COLO668 (cell line): Measurements from ENCODE around the gene IGSF22.

ENCODE experiments used
- DNase-seq: peaks from one replicate; lab custom pipeline; 2025; ENCODE audit not compliant: unreplicated experiment; lab: John Stamatoyannopoulos, UW

Gene IGSF22

GRCh38 chr11:18714443-18714780 lies 11.6 kb downstream of the IGSF22 start:
- DNase-seq, result no peak

GRCh38 chr11:18713646-18714442 lies 12.1 kb downstream of the IGSF22 start:
- DNase-seq, result no peak

- no peak for DNase-seq
Measured at GRCh38 chr11:18710545-18710944, 15.4 kb downstream of the IGSF22 start.

GRCh38 chr11:18709414-18709813 lies 16.6 kb downstream of the IGSF22 start:
- no peak for DNase-seq

- no peak for DNase-seq
Measured at GRCh38 chr11:18707811-18708340, 18.1 kb downstream of the IGSF22 start.

- DNase-seq, result peak; percentile 85
Measured at GRCh38 chr11:18706330-18707243, 19.4 kb downstream of the IGSF22 start.

GRCh38 chr11:18705651-18706281 lies 20.2 kb downstream of the IGSF22 start:
- DNase-seq, result peak; percentile 75

GRCh38 chr11:18704698-18705097 lies 21.3 kb downstream of the IGSF22 start:
- no peak for DNase-seq

- no peak for DNase-seq
Measured at GRCh38 chr11:18704045-18704645, 21.8 kb downstream of the IGSF22 start.

- DNase-seq, result no peak
Measured at GRCh38 chr11:18703001-18703763, 22.8 kb downstream of the IGSF22 start.

- no peak for DNase-seq
Measured at GRCh38 chr11:18701614-18702216, 24.3 kb downstream of the IGSF22 start.

- no peak for DNase-seq
Measured at GRCh38 chr11:18700872-18701271, 25.1 kb downstream of the IGSF22 start.

- DNase-seq, result peak; percentile 26
Measured at GRCh38 chr11:18700375-18700774, 25.6 kb downstream of the IGSF22 start.

GRCh38 chr11:18699848-18700261 lies 26.1 kb downstream of the IGSF22 start:
- no peak for DNase-seq

GRCh38 chr11:18699269-18699596 lies 26.8 kb downstream of the IGSF22 start:
- no peak for DNase-seq

- DNase-seq, result peak; percentile 96
Measured at GRCh38 chr11:18698341-18699268, 27.4 kb downstream of the IGSF22 start, which contains the start of gene TMEM86A. TSS of gene TMEM86A (plus strand) at chr11:18698779. CDS start at chr11:18698887, 108 bp downstream.

GRCh38 chr11:18697576-18697975 lies 28.4 kb downstream of the IGSF22 start:
- no peak for DNase-seq

GRCh38 chr11:18696638-18697225 lies 29.3 kb downstream of the IGSF22 start:
- DNase-seq, result no peak
